Panc1 (cell line): ENCODE data around the gene TUB.

Source experiments
- CTCF ChIP-seq: fragments of 450-650 bp; IDR thresholded peaks from 2 replicates; pipeline ENCODE4 v1.5.1; 2017; ENCODE audit warnings: mild to moderate bottlenecking
- POLR2AphosphoS5 ChIP-seq: IDR thresholded peaks from 2 replicates; pipeline ENCODE4 v1.6.1; 2012; ENCODE audit warnings: mild to moderate bottlenecking, low read depth, low read length, moderate library complexity
- REST ChIP-seq, 2 experiments: IDR thresholded peaks; 2 replicates each; pipeline ENCODE4 v1.6.1; 2011 to 2012; ENCODE audit warnings: low read depth in 2 of 2, control low read depth in 1 of 2, low read length in 1 of 2, mild to moderate bottlenecking in 1 of 2, moderate library complexity in 1 of 2; ENCODE audit not compliant: insufficient read depth in 1 of 2
- SIN3A ChIP-seq: IDR thresholded peaks from 2 replicates; pipeline ENCODE4 v1.6.1; 2012; ENCODE audit warnings: low read depth, mild to moderate bottlenecking, low read length, moderate library complexity, borderline replicate concordance; ENCODE audit not compliant: insufficient read depth
- TCF7L2 ChIP-seq: IDR thresholded peaks from 2 replicates; pipeline ENCODE4 v1.6.1; 2011; ENCODE audit warnings: mild to moderate bottlenecking, low read depth, low read length, inconsistent platforms

- TF ChIP-seq CTCF (no peak), TCF7L2 (no peak), POLR2AphosphoS5 (no peak), REST (IDR thresholded peaks at IDR 0.05; ENCODE audit: insufficient read depth in 1 of 2, low read depth in 2 of 2, low read length in 1 of 2) (no peak), SIN3A (no peak)
Observed at GRCh38 chr11:8079111-8079675, 1.8 kb upstream of the TUB start.
